B cell (primary cell): ENCODE measurements around the gene PITRM1. TPM values are rescaled to one million over a fixed set of nuclear protein-coding genes. Genes with fewer than 3 reads are reported as not detected.

Experiments
- ATAC-seq: fragments of 200-7000 bp; cut with Tn5 transposase; one replicate; pipeline ENCODE4 v1.10.0; 2021; ENCODE audit warnings: low read depth, mild to moderate bottlenecking, moderate number of reproducible peaks, moderate library complexity
- CTCF ChIA-PET: fragments of 350-600 bp; sonication (Branson Sonifier 250); formaldehyde crosslinking; loops from one replicate; lab custom pipeline; 2021; ENCODE audit warnings: antibody characterized with exemption, inconsistent platforms; lab: Charles Lee
- POLR2A ChIA-PET: fragments of 350-600 bp; sonication (Branson Sonifier 250); formaldehyde crosslinking; loops from one replicate; lab custom pipeline; 2021; ENCODE audit warnings: antibody characterized with exemption; lab: Charles Lee
- DNase-seq: peaks from one replicate; pipeline ENCODE4 v3.0.0; 2013
- H2AFZ ChIP-seq: 2 replicates; pipeline ENCODE4 v1.6.1; 2012; ENCODE audit warnings: mild to moderate bottlenecking, low read depth, low read length; ENCODE audit not compliant: insufficient read depth, poor library complexity, severe bottlenecking
- H3K27ac ChIP-seq, 2 donors: 1 replicate in 1 of 2; 2 replicates in 1 of 2; pipeline ENCODE4 v1.5.1; 2012 to 2013; ENCODE audit warnings: low read length in 2 of 2, mild to moderate bottlenecking in 2 of 2, moderate library complexity in 1 of 2
- H3K27me3 ChIP-seq, 4 experiments: fragments of 200-600 bp in 1 of 4; sonication (generic) in 1 of 4; replicated peaks in 1 of 4; 1 replicate in 2 of 4; 2 replicates in 2 of 4; pipeline versions ENCODE4 v1.6.1 to v1.7.0; 2013 to 2016; ENCODE audit warnings: low read length in 3 of 4, mild to moderate bottlenecking in 2 of 4, mixed read lengths in 1 of 4, moderate library complexity in 1 of 4; ENCODE audit not compliant: insufficient read depth in 4 of 4, control insufficient read depth in 3 of 4; ENCODE audit errors: control extremely low read depth in 1 of 4
- H3K36me3 ChIP-seq, 2 experiments: replicated peaks in 1 of 2; 1 replicate in 1 of 2; 2 replicates in 1 of 2; pipeline versions ENCODE4 v1.6.1 to v1.7.1; 2013; ENCODE audit warnings: low read length in 1 of 2; ENCODE audit not compliant: insufficient read depth in 2 of 2, control insufficient read depth in 1 of 2; ENCODE audit errors: control extremely low read depth in 1 of 2, extremely low read depth in 1 of 2
- H3K4me1 ChIP-seq, 2 donors: fragments of 200-600 bp in 1 of 2; sonication (generic) in 1 of 2; 1 replicate in 1 of 2; 2 replicates in 1 of 2; pipeline versions ENCODE4 v1.5.1 to v1.6.1; 2013 to 2017; ENCODE audit warnings: low read length in 2 of 2; ENCODE audit not compliant: control insufficient read depth in 2 of 2, insufficient read depth in 2 of 2
- H3K4me2 ChIP-seq: replicated peaks from 2 replicates; pipeline ENCODE3; 2012; ENCODE audit warnings: mild to moderate bottlenecking, low read depth, low read length; ENCODE audit not compliant: poor library complexity, severe bottlenecking
- H3K4me3 ChIP-seq, 5 experiments: fragments of 200-600 bp in 1 of 5; sonication (generic) in 1 of 5; 1 replicate in 3 of 5; 2 replicates in 2 of 5; pipeline versions ENCODE4 v1.5.1 to v1.7.0; 2011 to 2016; ENCODE audit warnings: low read length in 4 of 5, mild to moderate bottlenecking in 4 of 5, low read depth in 2 of 5, control low read depth in 1 of 5, moderate library complexity in 1 of 5; ENCODE audit not compliant: insufficient read depth in 1 of 5; ENCODE audit errors: control extremely low read depth in 1 of 5, extremely low read depth in 1 of 5
- H3K79me2 ChIP-seq: fragments of 200-600 bp; sonication (generic); one replicate; pipeline ENCODE4 v1.6.0; 2016; ENCODE audit warnings: low read length; ENCODE audit not compliant: control insufficient read depth, insufficient read depth
- H3K9ac ChIP-seq: fragments of 200-600 bp; sonication (generic); 2 replicates; pipeline ENCODE4 v1.6.1; 2017; ENCODE audit warnings: mild to moderate bottlenecking, low read length, moderate library complexity
- H3K9me3 ChIP-seq, 3 donors: one replicate each; pipeline versions ENCODE4 v1.6.1 to v1.7.1; 2013; ENCODE audit warnings: low read length in 2 of 3; ENCODE audit not compliant: control insufficient read depth in 2 of 3, insufficient read depth in 1 of 3; ENCODE audit errors: control extremely low read depth in 1 of 3
- H4K20me1 ChIP-seq: 2 replicates; pipeline ENCODE4 v1.6.0; 2012; ENCODE audit warnings: mild to moderate bottlenecking, low read length; ENCODE audit not compliant: insufficient read depth, control insufficient read depth, poor library complexity, severe bottlenecking
- H3K27ac Mint-ChIP-seq: one replicate; pipeline ENCODE4 v1.8.0; 2021; ENCODE audit warnings: mixed read lengths
- H3K27me3 Mint-ChIP-seq: one replicate; pipeline ENCODE4 v1.8.0; 2021; ENCODE audit warnings: mixed read lengths
- H3K4me1 Mint-ChIP-seq: one replicate; pipeline ENCODE4 v1.8.0; 2021; ENCODE audit warnings: mixed read lengths
- H3K4me3 Mint-ChIP-seq: one replicate; pipeline ENCODE4 v1.8.0; 2021; ENCODE audit warnings: mixed read lengths
- H3K9me3 Mint-ChIP-seq: one replicate; pipeline ENCODE4 v1.8.0; 2022; ENCODE audit warnings: mixed read lengths; ENCODE audit not compliant: insufficient read depth
- EZH2 ChIP-seq: IDR thresholded peaks from 2 replicates; pipeline ENCODE4 v1.6.1; 2012; ENCODE audit warnings: borderline replicate concordance, low read depth, mild to moderate bottlenecking, moderate library complexity, low read length; ENCODE audit not compliant: insufficient read depth, poor library complexity, severe bottlenecking
- WGBS: methylation state at CpG from one replicate; pipeline ENCODE4 v1.1.5; 2013; ENCODE audit warnings: missing lambda C conversion rate; ENCODE audit not compliant: insufficient coverage; 5-methylcytosine and 5-hydroxymethylcytosine counted together
- intact Hi-C: fragments of 100-400 bp; cut with micrococcal nuclease; formaldehyde crosslinking; loops from one replicate; pipeline ENCODE4 v1.10.0; 2022
- polyA plus RNA-seq: library from polyadenylated mRNA; depleted of rRNA; stranded (reverse); fragments of >200 nt; gene quantifications from 2 replicates; pipeline ENCODE4 v1.2.3, GENCODE V29; 2012
- total RNA-seq, 2 donors: library from RNA; stranded (reverse); fragments of 120-200 nt in 1 of 2; gene quantifications; 1 replicate in 1 of 2; 2 replicates in 1 of 2; pipeline versions ENCODE4 v1.2.3 to v1.2.4, GENCODE V29; 2013 to 2022
- TF ChIP-seq, protein P1 (sequence below): fragments of 200-600 bp; IDR thresholded peaks from one replicate; pipeline ENCODE4 v1.8.0; 2022; ENCODE audit warnings: antibody characterized with exemption, mild to moderate bottlenecking

PITRM1 gene
- total and polyA plus RNA-seq, 2 donors (not counting 1 experiment from before 2014, with no cell fraction given), result 50.7 to 71.1 TPM

DNA sequence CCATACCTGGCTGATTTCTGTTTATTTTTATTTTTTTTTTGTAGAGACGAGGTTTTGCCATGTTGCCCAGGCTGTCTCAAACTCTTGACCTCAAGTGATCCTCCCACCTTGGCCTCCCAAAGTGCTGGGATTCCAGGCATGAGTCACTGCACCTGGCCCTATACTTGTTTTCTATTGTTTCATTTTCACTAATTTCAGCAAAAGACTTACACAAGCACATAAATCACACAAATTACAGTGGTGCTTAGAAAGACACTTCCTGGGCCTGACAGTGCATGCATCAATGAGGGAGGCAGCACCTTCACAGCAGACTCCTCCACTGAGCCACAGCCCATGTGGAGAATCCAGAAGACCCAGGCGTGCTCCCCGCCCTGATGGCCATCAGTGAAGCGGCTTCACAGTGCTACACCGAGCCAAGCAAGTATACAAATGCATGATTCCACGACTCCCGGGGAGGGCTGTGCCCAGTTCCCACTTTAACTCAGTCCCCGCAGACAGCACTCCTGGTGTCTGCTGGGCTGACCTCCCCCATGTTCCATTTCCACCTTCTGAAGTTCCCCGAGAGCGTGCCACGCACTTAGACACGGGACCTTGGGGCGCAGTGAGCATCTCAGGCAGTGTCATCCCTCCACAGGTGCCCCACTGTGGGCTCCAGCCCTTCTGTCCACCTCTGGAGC lies 20.6 kb downstream of the PITRM1 start:
- no peak for ATAC-seq
- Histone ChIP-seq H3K27me3 (no peaks in the 10 kb centered on the region), H3K9ac (no peak overlapping the region), H3K4me3 (no peak overlapping the region), H3K9me3 (no peaks in the 10 kb centered on the region), H3K4me2 (no peak overlapping the region), H3K79me2 (no peaks in the 10 kb centered on the region), H3K27ac (no peak overlapping the region), H2AFZ (no peak overlapping the region), H3K4me1 (no peaks in the 10 kb centered on the region), H4K20me1 (no peaks in the 10 kb centered on the region), H3K36me3 (peaks cover 5 to 85% of the 10 kb centered on the region in 2 experiments)
- Mint-ChIP-seq H3K9me3 (no peaks in the 10 kb centered on the region), H3K4me3 (no peak overlapping the region), H3K27me3 (no peaks in the 10 kb centered on the region), H3K4me1 (no peaks in the 10 kb centered on the region), H3K27ac (no peak overlapping the region)
- TF ChIP-seq, protein P1, sequence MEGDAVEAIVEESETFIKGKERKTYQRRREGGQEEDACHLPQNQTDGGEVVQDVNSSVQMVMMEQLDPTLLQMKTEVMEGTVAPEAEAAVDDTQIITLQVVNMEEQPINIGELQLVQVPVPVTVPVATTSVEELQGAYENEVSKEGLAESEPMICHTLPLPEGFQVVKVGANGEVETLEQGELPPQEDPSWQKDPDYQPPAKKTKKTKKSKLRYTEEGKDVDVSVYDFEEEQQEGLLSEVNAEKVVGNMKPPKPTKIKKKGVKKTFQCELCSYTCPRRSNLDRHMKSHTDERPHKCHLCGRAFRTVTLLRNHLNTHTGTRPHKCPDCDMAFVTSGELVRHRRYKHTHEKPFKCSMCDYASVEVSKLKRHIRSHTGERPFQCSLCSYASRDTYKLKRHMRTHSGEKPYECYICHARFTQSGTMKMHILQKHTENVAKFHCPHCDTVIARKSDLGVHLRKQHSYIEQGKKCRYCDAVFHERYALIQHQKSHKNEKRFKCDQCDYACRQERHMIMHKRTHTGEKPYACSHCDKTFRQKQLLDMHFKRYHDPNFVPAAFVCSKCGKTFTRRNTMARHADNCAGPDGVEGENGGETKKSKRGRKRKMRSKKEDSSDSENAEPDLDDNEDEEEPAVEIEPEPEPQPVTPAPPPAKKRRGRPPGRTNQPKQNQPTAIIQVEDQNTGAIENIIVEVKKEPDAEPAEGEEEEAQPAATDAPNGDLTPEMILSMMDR, result no peak
- intact Hi-C loops, result no loop called here
- no peak for DNase-seq
- WGBS, result 96% methylated on average over 13 of the region's 13 CpGs
- CTCF ChIA-PET, result no interaction called here
- POLR2A ChIA-PET, result no interaction called here

DNA sequence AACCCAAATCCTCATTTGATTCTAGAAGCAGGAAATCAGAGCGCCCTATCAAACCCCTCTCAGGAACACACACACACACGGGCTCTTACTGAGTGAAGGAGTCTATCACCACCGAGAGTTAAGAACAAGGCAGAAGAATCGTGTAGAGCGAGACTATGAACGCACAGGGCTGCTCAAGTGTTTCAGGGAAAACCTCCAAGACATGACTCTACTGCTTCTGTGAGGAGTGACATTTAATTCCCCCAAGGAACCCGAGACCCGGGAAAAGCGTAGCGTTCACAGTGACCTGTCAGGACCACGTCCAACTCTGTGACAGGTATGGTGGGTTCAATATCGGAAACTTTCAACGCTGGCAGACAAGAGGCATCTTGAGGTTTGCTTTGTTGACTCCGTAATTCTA lies 21.6 kb downstream of the PITRM1 start:
- Histone ChIP-seq H2AFZ (no peak overlapping the region), H3K36me3 (peaks cover 0 to 84% of the 10 kb centered on the region in 2 experiments), H3K79me2 (no peaks in the 10 kb centered on the region), H3K9me3 (no peaks in the 10 kb centered on the region), H3K4me1 (no peaks in the 10 kb centered on the region), H3K4me2 (no peak overlapping the region), H3K9ac (no peak overlapping the region), H3K27me3 (no peaks in the 10 kb centered on the region), H4K20me1 (no peaks in the 10 kb centered on the region), H3K27ac (no peak overlapping the region), H3K4me3 (no peak overlapping the region)
- ChIA-PET CTCF (no interaction called here), POLR2A (no interaction called here)
- Mint-ChIP-seq H3K4me1 (no peaks in the 10 kb centered on the region), H3K9me3 (no peaks in the 10 kb centered on the region), H3K27me3 (no peaks in the 10 kb centered on the region), H3K27ac (no peak overlapping the region), H3K4me3 (no peak overlapping the region)
- DNase-seq (no peak), ATAC-seq (no peak)
- WGBS, result 98% methylated on average over 12 of the region's 14 CpGs
- TF ChIP-seq, protein P1, result no peak
- no peak for TF ChIP-seq EZH2
- intact Hi-C loops, result no loop called here
